ENCODE data around the gene WNT1.
A peak's percentile ranks its signal among the peaks of the same experiment; 100 is the strongest.

Gene WNT1

GRCh38 chr12:48978291-48978740 is at the start of gene WNT1:
Gene WNT1 (plus strand): TSS chr12:48978322. CDS start chr12:48978651, 329 bp downstream.
- no peak for DNase-seq (ENCODE audit: low read depth in 1 of 2, low spot score in 1 of 2)

- no peak for DNase-seq (ENCODE audit: low read depth in 1 of 2, low spot score in 1 of 2)
These were observed 48.6 kb upstream of the WNT1 start for GRCh38 chr12:48929551-48929950.

- no peak for DNase-seq (ENCODE audit: low read depth in 1 of 2, low spot score in 1 of 2)
These were observed 47.6 kb upstream of the WNT1 start for GRCh38 chr12:48930475-48930874.

- DNase-seq (ENCODE audit: low read depth in 1 of 2, low spot score in 1 of 2) = no peak
These were observed 45.2 kb upstream of the WNT1 start for GRCh38 chr12:48932878-48933277.

- no peak for DNase-seq (ENCODE audit: low read depth in 1 of 2, low spot score in 1 of 2)
These were observed 44.3 kb upstream of the WNT1 start for GRCh38 chr12:48933664-48934311.

GRCh38 chr12:48934312-48934706 is 43.8 kb upstream of the WNT1 start:
- no peak for DNase-seq (ENCODE audit: low read depth in 1 of 2, low spot score in 1 of 2)

- peak; percentile 70 to 75 for DNase-seq (ENCODE audit: low read depth in 1 of 2, low spot score in 1 of 2)
These were observed 41.6 kb upstream of the WNT1 start for GRCh38 chr12:48936379-48936979.

GRCh38 chr12:48937170-48937569 is 41.0 kb upstream of the WNT1 start:
- DNase-seq (ENCODE audit: low read depth in 1 of 2, low spot score in 1 of 2) = no peak

GRCh38 chr12:48938805-48939204 is 39.3 kb upstream of the WNT1 start:
- DNase-seq (ENCODE audit: low read depth in 1 of 2, low spot score in 1 of 2) = no peak

GRCh38 chr12:48940181-48940580 is 37.9 kb upstream of the WNT1 start:
- no peak for DNase-seq (ENCODE audit: low read depth in 1 of 2, low spot score in 1 of 2)

GRCh38 chr12:48943221-48943620 is 34.9 kb upstream of the WNT1 start:
- DNase-seq (ENCODE audit: low read depth in 1 of 2, low spot score in 1 of 2) = no peak

- DNase-seq (ENCODE audit: low read depth in 1 of 2, low spot score in 1 of 2) = no peak
These were observed 31.9 kb upstream of the WNT1 start for GRCh38 chr12:48946205-48946604.

GRCh38 chr12:48946943-48947342 is 31.2 kb upstream of the WNT1 start:
- no peak for DNase-seq (ENCODE audit: low read depth in 1 of 2, low spot score in 1 of 2)

GRCh38 chr12:48947727-48948126 is 30.4 kb upstream of the WNT1 start:
- DNase-seq (ENCODE audit: low read depth in 1 of 2, low spot score in 1 of 2) = no peak

- no peak for DNase-seq (ENCODE audit: low read depth in 1 of 2, low spot score in 1 of 2)
These were observed 25.4 kb upstream of the WNT1 start for GRCh38 chr12:48952691-48953090.

GRCh38 chr12:48954061-48954460 is 24.1 kb upstream of the WNT1 start:
- no peak for DNase-seq (ENCODE audit: low read depth in 1 of 2, low spot score in 1 of 2)

- DNase-seq (ENCODE audit: low read depth in 1 of 2, low spot score in 1 of 2) = no peak
These were observed 23.2 kb upstream of the WNT1 start for GRCh38 chr12:48954841-48955501.

- DNase-seq (ENCODE audit: low read depth in 1 of 2, low spot score in 1 of 2) = no peak
These were observed 21.6 kb upstream of the WNT1 start for GRCh38 chr12:48956279-48957140.

- peak; percentile 73 to 87 for DNase-seq (ENCODE audit: low read depth in 1 of 2, low spot score in 1 of 2)
These were observed 20.7 kb upstream of the WNT1 start, which contains the start of gene ARF3 for GRCh38 chr12:48957141-48958048. Gene ARF3 (minus strand): TSS chr12:48957487. CDS start chr12:48941095, 16,392 bp downstream.

GRCh38 chr12:48958049-48958388 is 20.1 kb upstream of the WNT1 start:
- DNase-seq (ENCODE audit: low read depth in 1 of 2, low spot score in 1 of 2) = no peak
